Sigmoid colon (tissue), 4 donors: ENCODE results near the gene BCR.

ENCODE experiments used
- EP300 ChIP-seq, 4 donors: sonication (generic); formaldehyde crosslinking; IDR thresholded peaks; one replicate each; pipeline ENCODE4 v1.6.1; 2017; ENCODE audit warnings: antibody characterized with exemption in 4 of 4
- POLR2A ChIP-seq, 2 donors: fragments of 450-650 bp; IDR thresholded peaks; one replicate each; pipeline ENCODE4 v1.6.1; 2016; ENCODE audit warnings: antibody characterized with exemption in 2 of 2, mild to moderate bottlenecking in 2 of 2, moderate library complexity in 2 of 2
- POLR2AphosphoS5 ChIP-seq, 4 donors: sonication (generic); formaldehyde crosslinking; IDR thresholded peaks; one replicate each; pipeline ENCODE4 v1.6.1; 2017; ENCODE audit warnings: antibody characterized with exemption in 4 of 4
- TF ChIP-seq, protein P1 (sequence below), 4 experiments: fragments of 450-650 bp in 3 of 4; fragments of 200-600 bp in 1 of 4; IDR thresholded peaks; one replicate each; pipeline ENCODE4 v1.5.1; 2016 to 2019; ENCODE audit warnings: antibody characterized with exemption in 4 of 4, mild to moderate bottlenecking in 3 of 4, moderate library complexity in 2 of 4

DNA sequence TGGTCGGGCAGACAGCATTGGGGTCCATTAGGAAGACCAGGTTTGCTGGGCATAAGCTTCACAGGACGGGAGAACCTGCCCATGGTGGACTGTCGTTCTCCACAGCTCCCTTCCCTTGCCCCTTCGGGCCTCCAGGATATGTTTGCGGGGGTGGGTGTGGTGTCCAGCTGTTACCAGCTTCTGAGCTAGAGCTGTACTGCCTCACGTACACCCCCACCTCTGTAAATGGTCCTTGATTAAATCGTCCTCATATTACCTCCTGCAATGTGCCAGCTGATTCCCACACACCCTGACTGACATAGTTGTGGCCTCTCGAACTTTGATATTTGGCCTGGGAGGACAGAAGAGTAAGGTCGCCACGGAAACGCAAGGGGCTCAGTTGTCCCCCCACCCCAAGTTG is 16.2 kb upstream of the BCR start:
- TF ChIP-seq, protein P1, sequence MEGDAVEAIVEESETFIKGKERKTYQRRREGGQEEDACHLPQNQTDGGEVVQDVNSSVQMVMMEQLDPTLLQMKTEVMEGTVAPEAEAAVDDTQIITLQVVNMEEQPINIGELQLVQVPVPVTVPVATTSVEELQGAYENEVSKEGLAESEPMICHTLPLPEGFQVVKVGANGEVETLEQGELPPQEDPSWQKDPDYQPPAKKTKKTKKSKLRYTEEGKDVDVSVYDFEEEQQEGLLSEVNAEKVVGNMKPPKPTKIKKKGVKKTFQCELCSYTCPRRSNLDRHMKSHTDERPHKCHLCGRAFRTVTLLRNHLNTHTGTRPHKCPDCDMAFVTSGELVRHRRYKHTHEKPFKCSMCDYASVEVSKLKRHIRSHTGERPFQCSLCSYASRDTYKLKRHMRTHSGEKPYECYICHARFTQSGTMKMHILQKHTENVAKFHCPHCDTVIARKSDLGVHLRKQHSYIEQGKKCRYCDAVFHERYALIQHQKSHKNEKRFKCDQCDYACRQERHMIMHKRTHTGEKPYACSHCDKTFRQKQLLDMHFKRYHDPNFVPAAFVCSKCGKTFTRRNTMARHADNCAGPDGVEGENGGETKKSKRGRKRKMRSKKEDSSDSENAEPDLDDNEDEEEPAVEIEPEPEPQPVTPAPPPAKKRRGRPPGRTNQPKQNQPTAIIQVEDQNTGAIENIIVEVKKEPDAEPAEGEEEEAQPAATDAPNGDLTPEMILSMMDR (IDR thresholded peaks at IDR 0.05) = no peak
- TF ChIP-seq POLR2A (IDR thresholded peaks at IDR 0.05) = no peak
- no peak for TF ChIP-seq POLR2AphosphoS5 (IDR thresholded peaks at IDR 0.05)
- no peak for TF ChIP-seq EP300 (IDR thresholded peaks at IDR 0.05)
